ENCODE data around the gene MCM9. TPM values are rescaled to one million over a fixed set of nuclear protein-coding genes. Genes with fewer than 3 reads are reported as not detected.

Gene MCM9
- total RNA-seq, 1 experiment from 2014 or later: 14.9 TPM

- TF ChIP-seq, protein P1, sequence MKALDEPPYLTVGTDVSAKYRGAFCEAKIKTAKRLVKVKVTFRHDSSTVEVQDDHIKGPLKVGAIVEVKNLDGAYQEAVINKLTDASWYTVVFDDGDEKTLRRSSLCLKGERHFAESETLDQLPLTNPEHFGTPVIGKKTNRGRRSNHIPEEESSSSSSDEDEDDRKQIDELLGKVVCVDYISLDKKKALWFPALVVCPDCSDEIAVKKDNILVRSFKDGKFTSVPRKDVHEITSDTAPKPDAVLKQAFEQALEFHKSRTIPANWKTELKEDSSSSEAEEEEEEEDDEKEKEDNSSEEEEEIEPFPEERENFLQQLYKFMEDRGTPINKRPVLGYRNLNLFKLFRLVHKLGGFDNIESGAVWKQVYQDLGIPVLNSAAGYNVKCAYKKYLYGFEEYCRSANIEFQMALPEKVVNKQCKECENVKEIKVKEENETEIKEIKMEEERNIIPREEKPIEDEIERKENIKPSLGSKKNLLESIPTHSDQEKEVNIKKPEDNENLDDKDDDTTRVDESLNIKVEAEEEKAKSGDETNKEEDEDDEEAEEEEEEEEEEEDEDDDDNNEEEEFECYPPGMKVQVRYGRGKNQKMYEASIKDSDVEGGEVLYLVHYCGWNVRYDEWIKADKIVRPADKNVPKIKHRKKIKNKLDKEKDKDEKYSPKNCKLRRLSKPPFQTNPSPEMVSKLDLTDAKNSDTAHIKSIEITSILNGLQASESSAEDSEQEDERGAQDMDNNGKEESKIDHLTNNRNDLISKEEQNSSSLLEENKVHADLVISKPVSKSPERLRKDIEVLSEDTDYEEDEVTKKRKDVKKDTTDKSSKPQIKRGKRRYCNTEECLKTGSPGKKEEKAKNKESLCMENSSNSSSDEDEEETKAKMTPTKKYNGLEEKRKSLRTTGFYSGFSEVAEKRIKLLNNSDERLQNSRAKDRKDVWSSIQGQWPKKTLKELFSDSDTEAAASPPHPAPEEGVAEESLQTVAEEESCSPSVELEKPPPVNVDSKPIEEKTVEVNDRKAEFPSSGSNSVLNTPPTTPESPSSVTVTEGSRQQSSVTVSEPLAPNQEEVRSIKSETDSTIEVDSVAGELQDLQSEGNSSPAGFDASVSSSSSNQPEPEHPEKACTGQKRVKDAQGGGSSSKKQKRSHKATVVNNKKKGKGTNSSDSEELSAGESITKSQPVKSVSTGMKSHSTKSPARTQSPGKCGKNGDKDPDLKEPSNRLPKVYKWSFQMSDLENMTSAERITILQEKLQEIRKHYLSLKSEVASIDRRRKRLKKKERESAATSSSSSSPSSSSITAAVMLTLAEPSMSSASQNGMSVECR (CRISPR knock-in tag; IDR thresholded peaks at IDR 0.05; ENCODE audit: borderline replicate concordance): no peak
- TF ChIP-seq NR1H2 (CRISPR knock-in tag; IDR thresholded peaks at IDR 0.05) (no peak), GRHL2 (CRISPR knock-in tag; IDR thresholded peaks at IDR 0.05; ENCODE audit: insufficient replicate concordance, severe bottlenecking) (no peak), ELF4 (CRISPR knock-in tag; IDR thresholded peaks at IDR 0.05; ENCODE audit: low read depth) (no peak), ZNF423 (CRISPR knock-in tag; IDR thresholded peaks at IDR 0.05) (no peak), ZNF138 (CRISPR knock-in tag; conservative IDR thresholded peaks at IDR 0.05) (no peak), NFE2L1 (CRISPR knock-in tag; IDR thresholded peaks at IDR 0.05) (no peak)
- TF ChIP-seq, protein P2, sequence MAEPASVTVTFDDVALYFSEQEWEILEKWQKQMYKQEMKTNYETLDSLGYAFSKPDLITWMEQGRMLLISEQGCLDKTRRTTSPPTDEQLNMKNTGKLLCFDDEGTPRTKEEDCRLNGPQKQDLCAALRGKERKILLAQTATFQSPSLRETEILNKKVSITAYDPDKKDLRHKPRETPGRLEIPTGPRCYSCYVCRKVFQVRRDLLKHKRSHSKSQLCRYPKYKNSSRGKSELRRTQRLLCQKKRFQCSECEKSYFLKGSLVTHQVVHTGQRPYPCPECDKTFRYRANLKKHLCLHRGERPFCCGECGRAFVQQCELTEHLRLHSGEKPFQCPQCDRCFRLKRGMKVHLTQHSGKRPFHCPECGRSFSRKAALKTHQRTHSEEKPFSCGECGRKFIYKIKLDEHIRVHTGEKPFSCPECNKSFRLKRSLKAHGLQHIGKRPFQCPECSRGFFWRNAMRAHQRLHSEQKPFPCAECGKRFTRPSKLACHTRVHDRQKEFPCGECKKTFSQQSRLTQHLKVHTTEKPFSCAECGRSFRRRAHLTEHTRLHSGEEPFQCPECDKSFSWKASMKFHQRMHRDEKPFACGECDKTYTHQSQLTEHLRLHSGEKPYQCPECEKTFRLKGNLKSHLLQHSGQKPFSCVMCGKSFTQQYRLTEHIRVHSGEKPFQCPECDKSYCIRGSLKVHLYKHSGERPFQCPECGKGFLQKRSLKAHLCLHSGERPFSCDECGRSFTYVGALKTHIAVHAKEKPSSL (CRISPR knock-in tag; conservative IDR thresholded peaks at IDR 0.05): no peak
- TF ChIP-seq, protein P3, sequence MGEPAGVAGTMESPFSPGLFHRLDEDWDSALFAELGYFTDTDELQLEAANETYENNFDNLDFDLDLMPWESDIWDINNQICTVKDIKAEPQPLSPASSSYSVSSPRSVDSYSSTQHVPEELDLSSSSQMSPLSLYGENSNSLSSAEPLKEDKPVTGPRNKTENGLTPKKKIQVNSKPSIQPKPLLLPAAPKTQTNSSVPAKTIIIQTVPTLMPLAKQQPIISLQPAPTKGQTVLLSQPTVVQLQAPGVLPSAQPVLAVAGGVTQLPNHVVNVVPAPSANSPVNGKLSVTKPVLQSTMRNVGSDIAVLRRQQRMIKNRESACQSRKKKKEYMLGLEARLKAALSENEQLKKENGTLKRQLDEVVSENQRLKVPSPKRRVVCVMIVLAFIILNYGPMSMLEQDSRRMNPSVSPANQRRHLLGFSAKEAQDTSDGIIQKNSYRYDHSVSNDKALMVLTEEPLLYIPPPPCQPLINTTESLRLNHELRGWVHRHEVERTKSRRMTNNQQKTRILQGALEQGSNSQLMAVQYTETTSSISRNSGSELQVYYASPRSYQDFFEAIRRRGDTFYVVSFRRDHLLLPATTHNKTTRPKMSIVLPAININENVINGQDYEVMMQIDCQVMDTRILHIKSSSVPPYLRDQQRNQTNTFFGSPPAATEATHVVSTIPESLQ (CRISPR knock-in tag; IDR thresholded peaks at IDR 0.05): no peak
- TF ChIP-seq, protein P4, sequence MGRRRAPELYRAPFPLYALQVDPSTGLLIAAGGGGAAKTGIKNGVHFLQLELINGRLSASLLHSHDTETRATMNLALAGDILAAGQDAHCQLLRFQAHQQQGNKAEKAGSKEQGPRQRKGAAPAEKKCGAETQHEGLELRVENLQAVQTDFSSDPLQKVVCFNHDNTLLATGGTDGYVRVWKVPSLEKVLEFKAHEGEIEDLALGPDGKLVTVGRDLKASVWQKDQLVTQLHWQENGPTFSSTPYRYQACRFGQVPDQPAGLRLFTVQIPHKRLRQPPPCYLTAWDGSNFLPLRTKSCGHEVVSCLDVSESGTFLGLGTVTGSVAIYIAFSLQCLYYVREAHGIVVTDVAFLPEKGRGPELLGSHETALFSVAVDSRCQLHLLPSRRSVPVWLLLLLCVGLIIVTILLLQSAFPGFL (CRISPR knock-in tag; IDR thresholded peaks at IDR 0.05; ENCODE audit: borderline replicate concordance): no peak
Measured at GRCh38 chr6:118876198-118876597, 58.8 kb downstream of the MCM9 start (continued).

DNA sequence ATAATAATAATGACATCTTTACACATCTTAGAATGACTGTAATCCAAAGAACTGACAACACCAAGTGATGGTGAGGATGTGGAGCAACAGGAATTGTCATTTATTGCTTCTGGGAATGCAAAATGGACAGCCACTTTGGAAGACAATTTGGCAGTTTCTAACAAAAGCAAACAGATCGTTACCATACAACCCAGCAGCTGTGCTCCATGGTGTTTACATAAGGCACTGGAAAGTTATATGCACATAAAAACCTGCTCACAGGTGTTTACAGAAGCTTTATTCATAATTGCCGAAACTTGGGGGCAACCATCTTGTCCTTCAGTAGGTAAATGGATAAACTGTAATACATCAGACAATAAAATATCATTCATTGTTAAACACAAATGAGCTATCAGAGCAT lies 59.3 kb downstream of the MCM9 start:
- CTCF ChIA-PET: no interaction called here
- H3K4me3 Mint-ChIP-seq: no peak overlapping the region
- no peaks in the 10 kb centered on the region for H3K27me3 Mint-ChIP-seq (ENCODE audit: low read depth)
- peaks cover 10% of the 10 kb centered on the region for H3K4me1 Mint-ChIP-seq
- DNase-seq (ENCODE audit: low spot score) (no peak), ATAC-seq (no peak)
- H3K36me3 Mint-ChIP-seq: no peaks in the 10 kb centered on the region
- H3K9me3 Mint-ChIP-seq: peaks cover 4% of the 10 kb centered on the region; the same call in 1 of the 2 replicates
- POLR2A ChIA-PET: no interaction called here
- no peak overlapping the region for H3K27ac Mint-ChIP-seq
- TF ChIP-seq FOXP1 (CRISPR knock-in tag; IDR thresholded peaks at IDR 0.05; ENCODE audit: borderline replicate concordance) (no peak), ETV6 (CRISPR knock-in tag; IDR thresholded peaks at IDR 0.05) (no peak), ZSCAN18 (CRISPR knock-in tag; IDR thresholded peaks at IDR 0.05) (no peak), AR (CRISPR knock-in tag; IDR thresholded peaks at IDR 0.05) (no peak), ZNF671 (CRISPR knock-in tag; IDR thresholded peaks at IDR 0.05) (no peak)
- TF ChIP-seq, protein P4 (CRISPR knock-in tag; IDR thresholded peaks at IDR 0.05; ENCODE audit: borderline replicate concordance): no peak
- TF ChIP-seq, protein P5, sequence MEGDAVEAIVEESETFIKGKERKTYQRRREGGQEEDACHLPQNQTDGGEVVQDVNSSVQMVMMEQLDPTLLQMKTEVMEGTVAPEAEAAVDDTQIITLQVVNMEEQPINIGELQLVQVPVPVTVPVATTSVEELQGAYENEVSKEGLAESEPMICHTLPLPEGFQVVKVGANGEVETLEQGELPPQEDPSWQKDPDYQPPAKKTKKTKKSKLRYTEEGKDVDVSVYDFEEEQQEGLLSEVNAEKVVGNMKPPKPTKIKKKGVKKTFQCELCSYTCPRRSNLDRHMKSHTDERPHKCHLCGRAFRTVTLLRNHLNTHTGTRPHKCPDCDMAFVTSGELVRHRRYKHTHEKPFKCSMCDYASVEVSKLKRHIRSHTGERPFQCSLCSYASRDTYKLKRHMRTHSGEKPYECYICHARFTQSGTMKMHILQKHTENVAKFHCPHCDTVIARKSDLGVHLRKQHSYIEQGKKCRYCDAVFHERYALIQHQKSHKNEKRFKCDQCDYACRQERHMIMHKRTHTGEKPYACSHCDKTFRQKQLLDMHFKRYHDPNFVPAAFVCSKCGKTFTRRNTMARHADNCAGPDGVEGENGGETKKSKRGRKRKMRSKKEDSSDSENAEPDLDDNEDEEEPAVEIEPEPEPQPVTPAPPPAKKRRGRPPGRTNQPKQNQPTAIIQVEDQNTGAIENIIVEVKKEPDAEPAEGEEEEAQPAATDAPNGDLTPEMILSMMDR (IDR thresholded peaks at IDR 0.05): no peak
- TF ChIP-seq, protein P6, sequence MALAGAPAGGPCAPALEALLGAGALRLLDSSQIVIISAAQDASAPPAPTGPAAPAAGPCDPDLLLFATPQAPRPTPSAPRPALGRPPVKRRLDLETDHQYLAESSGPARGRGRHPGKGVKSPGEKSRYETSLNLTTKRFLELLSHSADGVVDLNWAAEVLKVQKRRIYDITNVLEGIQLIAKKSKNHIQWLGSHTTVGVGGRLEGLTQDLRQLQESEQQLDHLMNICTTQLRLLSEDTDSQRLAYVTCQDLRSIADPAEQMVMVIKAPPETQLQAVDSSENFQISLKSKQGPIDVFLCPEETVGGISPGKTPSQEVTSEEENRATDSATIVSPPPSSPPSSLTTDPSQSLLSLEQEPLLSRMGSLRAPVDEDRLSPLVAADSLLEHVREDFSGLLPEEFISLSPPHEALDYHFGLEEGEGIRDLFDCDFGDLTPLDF (CRISPR knock-in tag; IDR thresholded peaks at IDR 0.05): no peak

Data from WTC11 (cell line).